ENCODE results near the gene MSH5. TPM values are rescaled to one million over a fixed set of nuclear protein-coding genes. Genes with fewer than 3 reads are reported as not detected.
A peak's percentile ranks its signal among the peaks of the same experiment; 100 is the strongest.

MSH5 gene
- total RNA-seq, 6 donors from 2014 or later, result 7.3 to 52.4 (median 13.1) TPM

GRCh38 chr6:31776485-31776988, 36.7 kb downstream of the MSH5 start:
- 34 to 62% methylated on average over 7 to 11 of the region's 14 CpGs for WGBS, 2 donors
- Histone ChIP-seq H3K9me3 (no peaks in the 10 kb centered on the region), H3K4me1 (peaks cover 7 to 22% (median 12%) of the 10 kb centered on the region in 4 donors), H3K27ac (peak overlapping the region; percentile 41 to 75 (median 60)), H3K36me3 (peaks cover 5 to 37% (median 30%) of the 10 kb centered on the region in 4 donors), H3K27me3 (no peaks in the 10 kb centered on the region), H3K4me3 (peak overlapping the region in 3 of 4 donors; percentile 4 to 31 (median 28))
- TF ChIP-seq, protein P1, sequence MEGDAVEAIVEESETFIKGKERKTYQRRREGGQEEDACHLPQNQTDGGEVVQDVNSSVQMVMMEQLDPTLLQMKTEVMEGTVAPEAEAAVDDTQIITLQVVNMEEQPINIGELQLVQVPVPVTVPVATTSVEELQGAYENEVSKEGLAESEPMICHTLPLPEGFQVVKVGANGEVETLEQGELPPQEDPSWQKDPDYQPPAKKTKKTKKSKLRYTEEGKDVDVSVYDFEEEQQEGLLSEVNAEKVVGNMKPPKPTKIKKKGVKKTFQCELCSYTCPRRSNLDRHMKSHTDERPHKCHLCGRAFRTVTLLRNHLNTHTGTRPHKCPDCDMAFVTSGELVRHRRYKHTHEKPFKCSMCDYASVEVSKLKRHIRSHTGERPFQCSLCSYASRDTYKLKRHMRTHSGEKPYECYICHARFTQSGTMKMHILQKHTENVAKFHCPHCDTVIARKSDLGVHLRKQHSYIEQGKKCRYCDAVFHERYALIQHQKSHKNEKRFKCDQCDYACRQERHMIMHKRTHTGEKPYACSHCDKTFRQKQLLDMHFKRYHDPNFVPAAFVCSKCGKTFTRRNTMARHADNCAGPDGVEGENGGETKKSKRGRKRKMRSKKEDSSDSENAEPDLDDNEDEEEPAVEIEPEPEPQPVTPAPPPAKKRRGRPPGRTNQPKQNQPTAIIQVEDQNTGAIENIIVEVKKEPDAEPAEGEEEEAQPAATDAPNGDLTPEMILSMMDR (IDR thresholded peaks at IDR 0.05), result no peak
- TF ChIP-seq POLR2A (IDR thresholded peaks at IDR 0.05), result no peak
- TF ChIP-seq EP300 (IDR thresholded peaks at IDR 0.05), result no peak
- TF ChIP-seq POLR2AphosphoS5 (IDR thresholded peaks at IDR 0.05), result no peak
- no peak for ATAC-seq (ENCODE audit: low FRiP score in 2 of 2)
- DNase-seq, result peak in 1 of 2 donors; percentile 59

- ATAC-seq (ENCODE audit: low FRiP score in 2 of 2) (peak; percentile 68 to 81), DNase-seq (peak; percentile 88 to 89)
- 0 to 18% methylated on average over 4 to 13 of the region's 15 CpGs for WGBS, 2 donors
- TF ChIP-seq POLR2A (IDR thresholded peaks at IDR 0.05) (no peak), POLR2AphosphoS5 (IDR thresholded peaks at IDR 0.05) (peak in 1 of 2 donors; percentile 57)
- TF ChIP-seq, protein P1 (IDR thresholded peaks at IDR 0.05), result no peak
- H3K4me3 ChIP-seq, result peak within 1 kb of the TSS in 3 of 4 donors; percentile 4 to 31 (median 28)
- H3K36me3 ChIP-seq, result peaks cover 6 to 43% (median 36%) of the 10 kb centered on the region in 4 donors
- H3K27ac ChIP-seq, result peak within 1 kb of the TSS; percentile 41 to 75 (median 60)
- no peaks in the 10 kb centered on the region for H3K9me3 ChIP-seq
- no peaks in the 10 kb centered on the region for H3K27me3 ChIP-seq
- H3K4me1 ChIP-seq, result peaks cover 7 to 22% (median 12%) of the 10 kb centered on the region in 4 donors
These were observed 37.3 kb downstream of the MSH5 start, which contains the start of gene VWA7 for GRCh38 chr6:31776989-31777666. Gene VWA7 (minus strand): TSS chr6:31777328. CDS start chr6:31776779, 549 bp downstream.

GRCh38 chr6:31777667-31778050, 37.9 kb downstream of the MSH5 start:
- H3K27me3 ChIP-seq, result no peaks in the 10 kb centered on the region
- H3K27ac ChIP-seq, result peak overlapping the region in 2 of 4 donors; percentile 70 to 75
- TF ChIP-seq, protein P1 (IDR thresholded peaks at IDR 0.05), result no peak
- TF ChIP-seq POLR2A (IDR thresholded peaks at IDR 0.05) (no peak), EP300 (IDR thresholded peaks at IDR 0.05) (no peak), POLR2AphosphoS5 (IDR thresholded peaks at IDR 0.05) (no peak)
- ATAC-seq (ENCODE audit: low FRiP score in 2 of 2) (no peak), DNase-seq (no peak)
- peaks cover 7 to 21% (median 12%) of the 10 kb centered on the region in 4 donors for H3K4me1 ChIP-seq
- no peaks in the 10 kb centered on the region for H3K9me3 ChIP-seq
- 91 to 92% methylated on average over 5 of the region's 5 CpGs for WGBS, 2 donors
- H3K36me3 ChIP-seq, result peaks cover 11 to 48% (median 41%) of the 10 kb centered on the region in 4 donors
- no peak overlapping the region for H3K4me3 ChIP-seq

- ATAC-seq (ENCODE audit: low FRiP score in 2 of 2), result no peak
- peak overlapping the region in 1 of 4 donors; percentile 75 for H3K27ac ChIP-seq
- H3K4me3 ChIP-seq, result no peak overlapping the region
- no peaks in the 10 kb centered on the region for H3K9me3 ChIP-seq
- H3K36me3 ChIP-seq, result peaks cover 14 to 53% (median 46%) of the 10 kb centered on the region in 4 donors
- no peak for DNase-seq
- TF ChIP-seq, protein P1 (IDR thresholded peaks at IDR 0.05), result no peak
- TF ChIP-seq POLR2A (IDR thresholded peaks at IDR 0.05) (no peak), EP300 (IDR thresholded peaks at IDR 0.05) (no peak), POLR2AphosphoS5 (IDR thresholded peaks at IDR 0.05) (no peak)
- no peaks in the 10 kb centered on the region for H3K27me3 ChIP-seq
- peaks cover 7 to 16% (median 12%) of the 10 kb centered on the region in 4 donors for H3K4me1 ChIP-seq
- WGBS, 2 donors, result 93 to 97% methylated on average over 2 to 5 of the region's 5 CpGs
These were observed 38.4 kb downstream of the MSH5 start for GRCh38 chr6:31778193-31778592.
